ENCODE data around the gene LRFN5. TPM values are rescaled to one million over a fixed set of nuclear protein-coding genes. Genes with fewer than 3 reads are reported as not detected.

The LRFN5 gene
- total RNA-seq, 2 donors from 2014 or later = 0.50 to 5.3 TPM

- TF ChIP-seq POLR2AphosphoS5 (IDR thresholded peaks at IDR 0.05) (no peak), CTCF (IDR thresholded peaks at IDR 0.05) (no peak), POLR2A (IDR thresholded peaks at IDR 0.05) (no peak)
- no peak for DNase-seq (ENCODE audit: low spot score)
Measured at GRCh38 chr14:41773536-41774279, 167.0 kb downstream of the LRFN5 start.

GRCh38 chr14:41782511-41782910 lies 175.8 kb downstream of the LRFN5 start:
- Histone ChIP-seq H3K4me3 (no peak overlapping the region), H3K4me1 (replicated peaks) (no peaks in the 10 kb centered on the region), H3K27ac (no peak overlapping the region), H3K36me3 (no peaks in the 10 kb centered on the region), H3K9me3 (no peaks in the 10 kb centered on the region), H3K27me3 (replicated peaks; ENCODE audit: insufficient read depth) (no peaks in the 10 kb centered on the region)
- intact Hi-C loops (cut with DNase I) = no loop called here
- TF ChIP-seq POLR2A (IDR thresholded peaks at IDR 0.05) (no peak), POLR2AphosphoS5 (IDR thresholded peaks at IDR 0.05) (no peak), CTCF (IDR thresholded peaks at IDR 0.05) (no peak)
- no peak for DNase-seq (ENCODE audit: low spot score)

More at GRCh38 chr14:41773536-41774279, 167.0 kb downstream of the LRFN5 start:
- Histone ChIP-seq H3K4me1 (replicated peaks) (no peaks in the 10 kb centered on the region), H3K27me3 (replicated peaks; ENCODE audit: insufficient read depth) (no peaks in the 10 kb centered on the region), H3K36me3 (no peaks in the 10 kb centered on the region), H3K9me3 (no peaks in the 10 kb centered on the region), H3K27ac (no peak overlapping the region), H3K4me3 (no peak overlapping the region)
- intact Hi-C loops (cut with DNase I) = no loop called here
- WGBS = 71% methylated on average over 1 of the region's 1 CpG

GRCh38 chr14:41783403-41783802 lies 176.7 kb downstream of the LRFN5 start:
- no peak overlapping the region for H3K4me3 ChIP-seq
- TF ChIP-seq CTCF (IDR thresholded peaks at IDR 0.05) (no peak), POLR2AphosphoS5 (IDR thresholded peaks at IDR 0.05) (no peak)
- intact Hi-C loops (cut with DNase I) = no loop called here
- DNase-seq (ENCODE audit: low spot score) = no peak
- no peaks in the 10 kb centered on the region for H3K4me1 ChIP-seq (replicated peaks)
- WGBS = 82% methylated on average over 2 of the region's 2 CpGs
- H3K9me3 ChIP-seq = no peaks in the 10 kb centered on the region
- H3K36me3 ChIP-seq = no peaks in the 10 kb centered on the region
- no peaks in the 10 kb centered on the region for H3K27me3 ChIP-seq (replicated peaks; ENCODE audit: insufficient read depth)
- no peak overlapping the region for H3K27ac ChIP-seq

GRCh38 chr14:41785696-41786095 lies 179.0 kb downstream of the LRFN5 start:
- no peak for DNase-seq (ENCODE audit: low spot score)

More at GRCh38 chr14:41785696-41786095, 179.0 kb downstream of the LRFN5 start:
- Histone ChIP-seq H3K4me1 (replicated peaks) (no peaks in the 10 kb centered on the region), H3K4me3 (no peak overlapping the region), H3K27me3 (replicated peaks; ENCODE audit: insufficient read depth) (no peaks in the 10 kb centered on the region), H3K27ac (no peak overlapping the region), H3K9me3 (no peaks in the 10 kb centered on the region), H3K36me3 (no peaks in the 10 kb centered on the region)
- intact Hi-C loops (cut with DNase I) = no loop called here
- TF ChIP-seq POLR2AphosphoS5 (IDR thresholded peaks at IDR 0.05) = no peak
- TF ChIP-seq POLR2A (IDR thresholded peaks at IDR 0.05) = no peak
- no peak for TF ChIP-seq CTCF (IDR thresholded peaks at IDR 0.05)
- WGBS = 85% methylated on average over 6 of the region's 6 CpGs

Measured in prostate gland (tissue), 2 donors.